ENCODE measurements around the gene GPR17. TPM values are rescaled to one million over a fixed set of nuclear protein-coding genes. Genes with fewer than 3 reads are reported as not detected.

Gene GPR17
- total and polyA plus RNA-seq, 9 of the 15 experiments (the other 6 are each of a cell fraction or from before 2014, with no cell fraction given) = not detected

DNA sequence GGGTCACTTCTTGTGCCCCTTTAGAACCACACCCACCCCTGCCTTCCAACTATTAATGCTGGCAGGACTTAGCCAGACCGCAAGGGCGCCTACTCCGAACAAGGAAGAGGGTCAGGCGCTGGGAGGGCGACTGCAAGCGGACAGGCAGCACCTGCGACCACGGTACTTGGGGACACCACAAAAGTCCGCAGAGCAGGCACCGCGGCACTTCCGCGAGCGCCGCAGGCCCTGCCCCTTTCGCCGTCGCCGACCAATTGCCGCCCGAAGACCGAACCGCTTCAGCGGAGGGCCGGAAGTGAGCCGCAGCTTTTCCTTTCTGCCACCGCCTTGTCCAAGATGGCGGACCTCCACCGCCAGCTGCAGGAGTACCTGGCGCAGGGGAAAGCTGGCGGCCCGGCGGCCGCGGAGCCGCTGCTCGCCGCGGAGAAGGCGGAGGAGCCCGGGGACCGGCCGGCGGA lies 55.3 kb downstream of the GPR17 start, which contains the start of gene SFT2D3 (continued):
- TF ChIP-seq REST (IDR thresholded peaks at IDR 0.05; ENCODE audit: borderline replicate concordance) (no peak), REST (CRISPR knock-in tag; IDR thresholded peaks at IDR 0.05; ENCODE audit: low read depth) (0 out of 2 replicates have a peak, but pooled peaks have one; percentile 19), MECOM (CRISPR knock-in tag; IDR thresholded peaks at IDR 0.05) (no peak), CBFB (CRISPR knock-in tag; IDR thresholded peaks at IDR 0.05) (peak; percentile 74; the same call in 1 of the 2 replicates), ZNF174 (CRISPR knock-in tag; IDR thresholded peaks at IDR 0.05) (no peak), TOE1 (IDR thresholded peaks at IDR 0.05; ENCODE audit: borderline replicate concordance) (no peak), TOE1 (CRISPR knock-in tag; IDR thresholded peaks at IDR 0.05; ENCODE audit: borderline replicate concordance, low read depth) (no peak), ZNF707 (CRISPR knock-in tag; conservative IDR thresholded peaks at IDR 0.05) (no peak), SRSF1 (IDR thresholded peaks at IDR 0.05; ENCODE audit: low read depth, low read length) (no peak), ZNF24 (IDR thresholded peaks at IDR 0.05) (no peak), EZH2 (IDR thresholded peaks at IDR 0.05; ENCODE audit: borderline replicate concordance, low read depth, low read length) (no peak), ZNF717 (CRISPR knock-in tag; IDR thresholded peaks at IDR 0.05) (no peak), PURB (CRISPR knock-in tag; IDR thresholded peaks at IDR 0.05; ENCODE audit: low read depth) (no peak), SUPT5H (IDR thresholded peaks at IDR 0.05) (peak; percentile 95), ASH1L (IDR thresholded peaks at IDR 0.05; ENCODE audit: borderline replicate concordance, low read depth, partially characterized antibody) (peak; percentile 35)
- TF ChIP-seq, protein P1, sequence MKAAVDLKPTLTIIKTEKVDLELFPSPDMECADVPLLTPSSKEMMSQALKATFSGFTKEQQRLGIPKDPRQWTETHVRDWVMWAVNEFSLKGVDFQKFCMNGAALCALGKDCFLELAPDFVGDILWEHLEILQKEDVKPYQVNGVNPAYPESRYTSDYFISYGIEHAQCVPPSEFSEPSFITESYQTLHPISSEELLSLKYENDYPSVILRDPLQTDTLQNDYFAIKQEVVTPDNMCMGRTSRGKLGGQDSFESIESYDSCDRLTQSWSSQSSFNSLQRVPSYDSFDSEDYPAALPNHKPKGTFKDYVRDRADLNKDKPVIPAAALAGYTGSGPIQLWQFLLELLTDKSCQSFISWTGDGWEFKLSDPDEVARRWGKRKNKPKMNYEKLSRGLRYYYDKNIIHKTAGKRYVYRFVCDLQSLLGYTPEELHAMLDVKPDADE (conservative IDR thresholded peaks at IDR 0.05; ENCODE audit: control insufficient read depth, low read depth, low read length) = peak; percentile 65
- TF ChIP-seq, protein P2, sequence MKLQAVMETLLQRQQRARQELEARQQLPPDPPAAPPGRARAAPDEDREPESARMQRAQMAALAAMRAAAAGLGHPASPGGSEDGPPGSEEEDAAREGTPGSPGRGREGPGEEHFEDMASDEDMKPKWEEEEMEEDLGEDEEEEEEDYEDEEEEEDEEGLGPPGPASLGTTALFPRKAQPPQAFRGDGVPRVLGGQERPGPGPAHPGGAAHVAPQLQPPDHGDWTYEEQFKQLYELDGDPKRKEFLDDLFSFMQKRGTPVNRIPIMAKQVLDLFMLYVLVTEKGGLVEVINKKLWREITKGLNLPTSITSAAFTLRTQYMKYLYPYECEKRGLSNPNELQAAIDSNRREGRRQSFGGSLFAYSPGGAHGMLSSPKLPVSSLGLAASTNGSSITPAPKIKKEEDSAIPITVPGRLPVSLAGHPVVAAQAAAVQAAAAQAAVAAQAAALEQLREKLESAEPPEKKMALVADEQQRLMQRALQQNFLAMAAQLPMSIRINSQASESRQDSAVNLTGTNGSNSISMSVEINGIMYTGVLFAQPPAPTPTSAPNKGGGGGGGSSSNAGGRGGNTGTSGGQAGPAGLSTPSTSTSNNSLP (IDR thresholded peaks at IDR 0.05; ENCODE audit: borderline replicate concordance, low read depth, low read length) = no peak

Measured in K562 (cell line).